Right atrium auricular region (tissue), 2 donors: ENCODE results near the gene ETV7. TPM values are rescaled to one million over a fixed set of nuclear protein-coding genes. Genes with fewer than 3 reads are reported as not detected.

ENCODE experiments used
- DNase-seq: peaks from one replicate; pipeline ENCODE4 v3.0.0-alpha.2; 2019; ENCODE audit warnings: low spot score
- H3K27ac ChIP-seq, 2 donors: fragments of 200-600 bp; sonication (generic); 1 replicate in 1 of 2; 2 replicates in 1 of 2; pipeline ENCODE4 v1.5.1; 2016 to 2019
- H3K27me3 ChIP-seq, 2 donors: fragments of 200-600 bp; sonication (generic); one replicate each; pipeline versions ENCODE4 v1.5.1 to v1.6.0; 2017 to 2019
- H3K36me3 ChIP-seq: fragments of 200-600 bp; sonication (generic); one replicate; pipeline ENCODE4 v1.5.1; 2016
- H3K4me1 ChIP-seq, 2 donors: fragments of 200-600 bp; sonication (generic); one replicate each; pipeline versions ENCODE4 v1.5.1 to v1.6.0; 2017 to 2019
- H3K4me3 ChIP-seq, 2 donors: fragments of 200-600 bp; sonication (generic); 1 replicate in 1 of 2; 2 replicates in 1 of 2; pipeline ENCODE4 v1.5.1; 2017 to 2019; ENCODE audit warnings: mild to moderate bottlenecking in 1 of 2, moderate library complexity in 1 of 2
- H3K9me3 ChIP-seq, 2 donors: fragments of 200-600 bp; sonication (generic); one replicate each; pipeline ENCODE4 v1.5.1; 2019
- CTCF ChIP-seq, 2 donors: fragments of 200-600 bp; sonication (generic); IDR thresholded peaks; one replicate each; pipeline ENCODE4 v1.5.1; 2019; ENCODE audit warnings: antibody characterized with exemption in 2 of 2
- total RNA-seq, 2 donors: library from RNA; depleted of rRNA; stranded (reverse); fragments of >200 nt; gene quantifications; one replicate each; pipeline ENCODE4 v1.1.0, GENCODE V29; 2016

ETV7 gene
- total RNA-seq, 2 donors from 2014 or later, result 0.33 to 0.43 TPM

GRCh38 chr6:36361071-36361470, 26.4 kb downstream of the ETV7 start:
- H3K36me3 ChIP-seq, result no peaks in the 10 kb centered on the region
- H3K4me1 ChIP-seq, result peaks cover 0 to 20% of the 10 kb centered on the region in 2 donors
- TF ChIP-seq CTCF (IDR thresholded peaks at IDR 0.05), result no peak
- no peak overlapping the region for H3K4me3 ChIP-seq
- DNase-seq, result no peak
- no peaks in the 10 kb centered on the region for H3K27me3 ChIP-seq
- H3K27ac ChIP-seq, result no peak overlapping the region
- no peaks in the 10 kb centered on the region for H3K9me3 ChIP-seq

GRCh38 chr6:36360241-36361054, 27.0 kb downstream of the ETV7 start:
- TF ChIP-seq CTCF (IDR thresholded peaks at IDR 0.05), result peak; percentile 68 to 92
- no peaks in the 10 kb centered on the region for H3K9me3 ChIP-seq
- no peak overlapping the region for H3K4me3 ChIP-seq
- peak overlapping the region in 1 of 2 donors; percentile 4 for H3K27ac ChIP-seq
- peaks cover 0 to 20% of the 10 kb centered on the region in 2 donors for H3K4me1 ChIP-seq
- peak; percentile 91 for DNase-seq
- no peaks in the 10 kb centered on the region for H3K36me3 ChIP-seq
- no peaks in the 10 kb centered on the region for H3K27me3 ChIP-seq

- no peak overlapping the region for H3K4me3 ChIP-seq
- no peaks in the 10 kb centered on the region for H3K36me3 ChIP-seq
- H3K27me3 ChIP-seq, result no peaks in the 10 kb centered on the region
- no peak for DNase-seq
- peaks cover 0 to 20% of the 10 kb centered on the region in 2 donors for H3K4me1 ChIP-seq
- peak overlapping the region in 1 of 2 donors; percentile 53 for H3K27ac ChIP-seq
- H3K9me3 ChIP-seq, result no peaks in the 10 kb centered on the region
- no peak for TF ChIP-seq CTCF (IDR thresholded peaks at IDR 0.05)
Observed at GRCh38 chr6:36358226-36358915, 29.1 kb downstream of the ETV7 start.

- DNase-seq, result no peak
- H3K4me1 ChIP-seq, result peaks cover 0 to 20% of the 10 kb centered on the region in 2 donors
- H3K4me3 ChIP-seq, result no peak overlapping the region
- no peaks in the 10 kb centered on the region for H3K27me3 ChIP-seq
- H3K27ac ChIP-seq, result no peak overlapping the region
- no peaks in the 10 kb centered on the region for H3K36me3 ChIP-seq
- TF ChIP-seq CTCF (IDR thresholded peaks at IDR 0.05), result no peak
- peaks cover 0 to 1% of the 10 kb centered on the region in 2 donors for H3K9me3 ChIP-seq
Observed at GRCh38 chr6:36357872-36358225, 29.6 kb downstream of the ETV7 start.

GRCh38 chr6:36355819-36356218, 31.6 kb downstream of the ETV7 start:
- H3K27ac ChIP-seq, result no peak overlapping the region
- peaks cover 0 to 6% of the 10 kb centered on the region in 2 donors for H3K9me3 ChIP-seq
- no peak for TF ChIP-seq CTCF (IDR thresholded peaks at IDR 0.05)
- no peak overlapping the region for H3K4me3 ChIP-seq
- no peak for DNase-seq
- peaks cover 0 to 27% of the 10 kb centered on the region in 2 donors for H3K4me1 ChIP-seq
- H3K27me3 ChIP-seq, result no peaks in the 10 kb centered on the region
- H3K36me3 ChIP-seq, result no peaks in the 10 kb centered on the region
